ENCODE measurements around the gene ARNT2. TPM values are rescaled to one million over a fixed set of nuclear protein-coding genes. Genes with fewer than 3 reads are reported as not detected.

The ARNT2 gene
- total and polyA plus RNA-seq, 2 experiments from 2014 or later, result 4.6 to 11.6 TPM

DNA sequence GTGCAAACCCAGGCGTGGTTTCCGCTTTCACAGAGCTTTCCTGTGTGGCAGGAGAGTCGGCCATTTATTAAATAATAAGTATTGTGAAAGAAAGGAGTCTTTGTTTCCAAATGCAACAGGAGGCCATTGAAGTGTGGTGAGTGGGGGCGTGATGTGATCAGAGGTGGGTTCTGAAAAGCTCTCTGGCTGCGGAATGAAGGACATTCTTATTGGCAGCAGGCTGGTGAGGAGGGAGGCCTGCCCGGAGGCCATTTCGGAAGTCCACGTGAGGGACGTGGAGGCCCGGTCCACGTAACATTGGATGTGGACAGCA is 11.1 kb downstream of the ARNT2 start (continued):
- TF ChIP-seq, protein P1, sequence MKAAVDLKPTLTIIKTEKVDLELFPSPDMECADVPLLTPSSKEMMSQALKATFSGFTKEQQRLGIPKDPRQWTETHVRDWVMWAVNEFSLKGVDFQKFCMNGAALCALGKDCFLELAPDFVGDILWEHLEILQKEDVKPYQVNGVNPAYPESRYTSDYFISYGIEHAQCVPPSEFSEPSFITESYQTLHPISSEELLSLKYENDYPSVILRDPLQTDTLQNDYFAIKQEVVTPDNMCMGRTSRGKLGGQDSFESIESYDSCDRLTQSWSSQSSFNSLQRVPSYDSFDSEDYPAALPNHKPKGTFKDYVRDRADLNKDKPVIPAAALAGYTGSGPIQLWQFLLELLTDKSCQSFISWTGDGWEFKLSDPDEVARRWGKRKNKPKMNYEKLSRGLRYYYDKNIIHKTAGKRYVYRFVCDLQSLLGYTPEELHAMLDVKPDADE (IDR thresholded peaks at IDR 0.05), result no peak
- TF ChIP-seq ZNF331 (CRISPR knock-in tag; IDR thresholded peaks at IDR 0.05; ENCODE audit: low read depth) (no peak), STAT1 (IDR thresholded peaks at IDR 0.05; ENCODE audit: unreplicated experiment) (no peak)
- TF ChIP-seq, protein P2, sequence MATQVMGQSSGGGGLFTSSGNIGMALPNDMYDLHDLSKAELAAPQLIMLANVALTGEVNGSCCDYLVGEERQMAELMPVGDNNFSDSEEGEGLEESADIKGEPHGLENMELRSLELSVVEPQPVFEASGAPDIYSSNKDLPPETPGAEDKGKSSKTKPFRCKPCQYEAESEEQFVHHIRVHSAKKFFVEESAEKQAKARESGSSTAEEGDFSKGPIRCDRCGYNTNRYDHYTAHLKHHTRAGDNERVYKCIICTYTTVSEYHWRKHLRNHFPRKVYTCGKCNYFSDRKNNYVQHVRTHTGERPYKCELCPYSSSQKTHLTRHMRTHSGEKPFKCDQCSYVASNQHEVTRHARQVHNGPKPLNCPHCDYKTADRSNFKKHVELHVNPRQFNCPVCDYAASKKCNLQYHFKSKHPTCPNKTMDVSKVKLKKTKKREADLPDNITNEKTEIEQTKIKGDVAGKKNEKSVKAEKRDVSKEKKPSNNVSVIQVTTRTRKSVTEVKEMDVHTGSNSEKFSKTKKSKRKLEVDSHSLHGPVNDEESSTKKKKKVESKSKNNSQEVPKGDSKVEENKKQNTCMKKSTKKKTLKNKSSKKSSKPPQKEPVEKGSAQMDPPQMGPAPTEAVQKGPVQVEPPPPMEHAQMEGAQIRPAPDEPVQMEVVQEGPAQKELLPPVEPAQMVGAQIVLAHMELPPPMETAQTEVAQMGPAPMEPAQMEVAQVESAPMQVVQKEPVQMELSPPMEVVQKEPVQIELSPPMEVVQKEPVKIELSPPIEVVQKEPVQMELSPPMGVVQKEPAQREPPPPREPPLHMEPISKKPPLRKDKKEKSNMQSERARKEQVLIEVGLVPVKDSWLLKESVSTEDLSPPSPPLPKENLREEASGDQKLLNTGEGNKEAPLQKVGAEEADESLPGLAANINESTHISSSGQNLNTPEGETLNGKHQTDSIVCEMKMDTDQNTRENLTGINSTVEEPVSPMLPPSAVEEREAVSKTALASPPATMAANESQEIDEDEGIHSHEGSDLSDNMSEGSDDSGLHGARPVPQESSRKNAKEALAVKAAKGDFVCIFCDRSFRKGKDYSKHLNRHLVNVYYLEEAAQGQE (IDR thresholded peaks at IDR 0.05; ENCODE audit: unreplicated experiment), result no peak
- TF ChIP-seq, protein P3, sequence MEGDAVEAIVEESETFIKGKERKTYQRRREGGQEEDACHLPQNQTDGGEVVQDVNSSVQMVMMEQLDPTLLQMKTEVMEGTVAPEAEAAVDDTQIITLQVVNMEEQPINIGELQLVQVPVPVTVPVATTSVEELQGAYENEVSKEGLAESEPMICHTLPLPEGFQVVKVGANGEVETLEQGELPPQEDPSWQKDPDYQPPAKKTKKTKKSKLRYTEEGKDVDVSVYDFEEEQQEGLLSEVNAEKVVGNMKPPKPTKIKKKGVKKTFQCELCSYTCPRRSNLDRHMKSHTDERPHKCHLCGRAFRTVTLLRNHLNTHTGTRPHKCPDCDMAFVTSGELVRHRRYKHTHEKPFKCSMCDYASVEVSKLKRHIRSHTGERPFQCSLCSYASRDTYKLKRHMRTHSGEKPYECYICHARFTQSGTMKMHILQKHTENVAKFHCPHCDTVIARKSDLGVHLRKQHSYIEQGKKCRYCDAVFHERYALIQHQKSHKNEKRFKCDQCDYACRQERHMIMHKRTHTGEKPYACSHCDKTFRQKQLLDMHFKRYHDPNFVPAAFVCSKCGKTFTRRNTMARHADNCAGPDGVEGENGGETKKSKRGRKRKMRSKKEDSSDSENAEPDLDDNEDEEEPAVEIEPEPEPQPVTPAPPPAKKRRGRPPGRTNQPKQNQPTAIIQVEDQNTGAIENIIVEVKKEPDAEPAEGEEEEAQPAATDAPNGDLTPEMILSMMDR (conservative IDR thresholded peaks at IDR 0.05; ENCODE audit: low read depth in 2 of 2), result no peak

GRCh38 chr15:80416702-80417101 is 12.5 kb downstream of the ARNT2 start:
- Histone ChIP-seq H3K4me2 (no peak overlapping the region), H3K4me1 (ENCODE audit: insufficient read depth) (no peaks in the 10 kb centered on the region), H4K20me1 (replicated peaks; ENCODE audit: insufficient read depth) (0 out of 2 replicates have a peak, but pooled peaks cover 2% of the 10 kb centered on the region), H3F3A (replicated peaks; ENCODE audit: low read depth) (no peaks in the 10 kb centered on the region), H3K9me2 (ENCODE audit: insufficient read depth) (no peaks in the 10 kb centered on the region), H3K27me3 (ENCODE audit: insufficient read depth) (no peaks in the 10 kb centered on the region), H3K79me2 (replicated peaks; ENCODE audit: insufficient read depth) (no peaks in the 10 kb centered on the region), H3K4me3 (no peak overlapping the region), H3K27ac (ENCODE audit: low read depth) (no peak overlapping the region), H3K36me3 (ENCODE audit: insufficient read depth) (no peaks in the 10 kb centered on the region), H2AFZ (no peak overlapping the region)
- H3K27me3 Mint-ChIP-seq (ENCODE audit: insufficient read depth, low read depth, poor library complexity), result peaks cover 4% of the 10 kb centered on the region
- DNase-seq (ENCODE audit: low spot score) (no peak), ATAC-seq (no peak)
- peaks cover 9% of the 10 kb centered on the region; the same call in 1 of the 3 replicates for H3K4me1 Mint-ChIP-seq
- H3K27ac Mint-ChIP-seq, result no peak overlapping the region
- H3K36me3 Mint-ChIP-seq (ENCODE audit: low read depth), result no peaks in the 10 kb centered on the region
- H3K9me3 Mint-ChIP-seq, result no peaks in the 10 kb centered on the region
- no peak overlapping the region for H3K4me3 Mint-ChIP-seq
- TF ChIP-seq ZNF331 (CRISPR knock-in tag; IDR thresholded peaks at IDR 0.05; ENCODE audit: low read depth), result no peak
- TF ChIP-seq, protein P4, sequence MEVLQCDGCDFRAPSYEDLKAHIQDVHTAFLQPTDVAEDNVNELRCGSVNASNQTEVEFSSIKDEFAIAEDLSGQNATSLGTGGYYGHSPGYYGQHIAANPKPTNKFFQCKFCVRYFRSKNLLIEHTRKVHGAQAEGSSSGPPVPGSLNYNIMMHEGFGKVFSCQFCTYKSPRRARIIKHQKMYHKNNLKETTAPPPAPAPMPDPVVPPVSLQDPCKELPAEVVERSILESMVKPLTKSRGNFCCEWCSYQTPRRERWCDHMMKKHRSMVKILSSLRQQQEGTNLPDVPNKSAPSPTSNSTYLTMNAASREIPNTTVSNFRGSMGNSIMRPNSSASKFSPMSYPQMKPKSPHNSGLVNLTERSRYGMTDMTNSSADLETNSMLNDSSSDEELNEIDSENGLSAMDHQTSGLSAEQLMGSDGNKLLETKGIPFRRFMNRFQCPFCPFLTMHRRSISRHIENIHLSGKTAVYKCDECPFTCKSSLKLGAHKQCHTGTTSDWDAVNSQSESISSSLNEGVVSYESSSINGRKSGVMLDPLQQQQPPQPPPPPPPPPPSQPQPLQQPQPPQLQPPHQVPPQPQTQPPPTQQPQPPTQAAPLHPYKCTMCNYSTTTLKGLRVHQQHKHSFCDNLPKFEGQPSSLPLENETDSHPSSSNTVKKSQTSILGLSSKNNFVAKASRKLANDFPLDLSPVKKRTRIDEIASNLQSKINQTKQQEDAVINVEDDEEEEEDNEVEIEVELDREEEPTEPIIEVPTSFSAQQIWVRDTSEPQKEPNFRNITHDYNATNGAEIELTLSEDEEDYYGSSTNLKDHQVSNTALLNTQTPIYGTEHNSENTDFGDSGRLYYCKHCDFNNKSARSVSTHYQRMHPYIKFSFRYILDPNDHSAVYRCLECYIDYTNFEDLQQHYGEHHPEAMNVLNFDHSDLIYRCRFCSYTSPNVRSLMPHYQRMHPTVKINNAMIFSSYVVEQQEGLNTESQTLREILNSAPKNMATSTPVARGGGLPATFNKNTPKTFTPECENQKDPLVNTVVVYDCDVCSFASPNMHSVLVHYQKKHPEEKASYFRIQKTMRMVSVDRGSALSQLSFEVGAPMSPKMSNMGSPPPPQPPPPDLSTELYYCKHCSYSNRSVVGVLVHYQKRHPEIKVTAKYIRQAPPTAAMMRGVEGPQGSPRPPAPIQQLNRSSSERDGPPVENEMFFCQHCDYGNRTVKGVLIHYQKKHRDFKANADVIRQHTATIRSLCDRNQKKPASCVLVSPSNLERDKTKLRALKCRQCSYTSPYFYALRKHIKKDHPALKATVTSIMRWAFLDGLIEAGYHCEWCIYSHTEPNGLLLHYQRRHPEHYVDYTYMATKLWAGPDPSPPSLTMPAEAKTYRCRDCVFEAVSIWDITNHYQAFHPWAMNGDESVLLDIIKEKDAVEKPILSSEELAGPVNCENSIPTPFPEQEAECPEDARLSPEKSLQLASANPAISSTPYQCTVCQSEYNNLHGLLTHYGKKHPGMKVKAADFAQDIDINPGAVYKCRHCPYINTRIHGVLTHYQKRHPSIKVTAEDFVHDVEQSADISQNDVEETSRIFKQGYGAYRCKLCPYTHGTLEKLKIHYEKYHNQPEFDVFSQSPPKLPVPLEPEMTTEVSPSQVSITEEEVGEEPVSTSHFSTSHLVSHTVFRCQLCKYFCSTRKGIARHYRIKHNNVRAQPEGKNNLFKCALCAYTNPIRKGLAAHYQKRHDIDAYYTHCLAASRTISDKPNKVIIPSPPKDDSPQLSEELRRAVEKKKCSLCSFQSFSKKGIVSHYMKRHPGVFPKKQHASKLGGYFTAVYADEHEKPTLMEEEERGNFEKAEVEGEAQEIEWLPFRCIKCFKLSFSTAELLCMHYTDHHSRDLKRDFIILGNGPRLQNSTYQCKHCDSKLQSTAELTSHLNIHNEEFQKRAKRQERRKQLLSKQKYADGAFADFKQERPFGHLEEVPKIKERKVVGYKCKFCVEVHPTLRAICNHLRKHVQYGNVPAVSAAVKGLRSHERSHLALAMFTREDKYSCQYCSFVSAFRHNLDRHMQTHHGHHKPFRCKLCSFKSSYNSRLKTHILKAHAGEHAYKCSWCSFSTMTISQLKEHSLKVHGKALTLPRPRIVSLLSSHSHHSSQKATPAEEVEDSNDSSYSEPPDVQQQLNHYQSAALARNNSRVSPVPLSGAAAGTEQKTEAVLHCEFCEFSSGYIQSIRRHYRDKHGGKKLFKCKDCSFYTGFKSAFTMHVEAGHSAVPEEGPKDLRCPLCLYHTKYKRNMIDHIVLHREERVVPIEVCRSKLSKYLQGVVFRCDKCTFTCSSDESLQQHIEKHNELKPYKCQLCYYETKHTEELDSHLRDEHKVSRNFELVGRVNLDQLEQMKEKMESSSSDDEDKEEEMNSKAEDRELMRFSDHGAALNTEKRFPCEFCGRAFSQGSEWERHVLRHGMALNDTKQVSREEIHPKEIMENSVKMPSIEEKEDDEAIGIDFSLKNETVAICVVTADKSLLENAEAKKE (CRISPR knock-in tag; IDR thresholded peaks at IDR 0.05), result no peak
- no peak for TF ChIP-seq CREB1 (CRISPR knock-in tag; IDR thresholded peaks at IDR 0.05; ENCODE audit: low read depth)
- no peak for TF ChIP-seq NANOG (IDR thresholded peaks at IDR 0.05; ENCODE audit: borderline replicate concordance)
- TF ChIP-seq, protein P1 (IDR thresholded peaks at IDR 0.05), result no peak
- TF ChIP-seq STAT1 (IDR thresholded peaks at IDR 0.05; ENCODE audit: unreplicated experiment), result no peak
